Activated naive CD8-positive, alpha-beta T cell treated with anti-CD3 and anti-CD28 coated beads, Interleukin-2, amount 50 U/mL, for 16 hours (primary cell): Measurements from ENCODE around the gene ROR1.
"Not testable (repeated sequence)": the region's sequence is repeated elsewhere in the genome, so short reads cannot be mapped to it uniquely, and the experiment has no call there.

Experiments used
- DNase-seq: peaks from one replicate; pipeline ENCODE4 v3.0.0-alpha.2; 2020; ENCODE audit warnings: low read depth, low spot score

The ROR1 gene

DNA sequence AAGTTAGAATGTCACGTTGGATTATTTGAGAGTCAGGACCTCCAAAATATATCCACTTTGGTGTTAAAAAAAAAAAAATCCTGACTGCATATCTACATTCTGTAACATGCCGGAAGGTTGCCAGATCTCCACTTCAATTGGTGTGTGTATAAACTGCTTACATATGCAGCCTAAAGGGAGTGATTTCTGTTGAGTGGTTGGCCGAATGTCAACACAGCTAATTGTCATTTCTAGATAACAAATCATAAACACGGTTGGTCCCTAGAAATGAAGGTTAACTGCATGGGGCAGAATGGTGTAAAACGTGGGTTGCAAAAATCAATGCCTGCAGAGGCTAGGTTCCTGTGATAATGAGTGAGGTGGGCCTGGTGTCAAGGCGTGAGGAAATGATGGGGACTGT is 15.0 kb upstream of the ROR1 start:
- DNase-seq = no peak

DNA sequence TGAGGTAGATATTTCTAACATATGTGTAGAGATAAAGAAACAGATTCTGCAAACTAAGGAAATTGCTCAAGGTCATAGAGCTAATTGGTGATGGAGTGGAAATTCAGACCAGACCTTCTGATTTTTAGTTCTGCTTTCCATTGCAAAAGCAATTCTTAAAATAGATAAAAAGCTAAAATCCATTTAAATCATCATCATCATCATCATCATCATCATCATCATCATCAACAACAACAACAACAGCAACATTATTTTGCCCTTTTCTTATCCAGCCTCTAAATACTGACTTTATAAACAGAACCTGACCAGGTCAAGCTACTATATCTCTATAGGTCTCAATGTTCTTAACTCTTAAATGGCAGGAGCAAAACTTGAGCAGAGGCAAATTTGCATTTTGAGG is 14.0 kb upstream of the ROR1 start:
- no peak for DNase-seq

DNA sequence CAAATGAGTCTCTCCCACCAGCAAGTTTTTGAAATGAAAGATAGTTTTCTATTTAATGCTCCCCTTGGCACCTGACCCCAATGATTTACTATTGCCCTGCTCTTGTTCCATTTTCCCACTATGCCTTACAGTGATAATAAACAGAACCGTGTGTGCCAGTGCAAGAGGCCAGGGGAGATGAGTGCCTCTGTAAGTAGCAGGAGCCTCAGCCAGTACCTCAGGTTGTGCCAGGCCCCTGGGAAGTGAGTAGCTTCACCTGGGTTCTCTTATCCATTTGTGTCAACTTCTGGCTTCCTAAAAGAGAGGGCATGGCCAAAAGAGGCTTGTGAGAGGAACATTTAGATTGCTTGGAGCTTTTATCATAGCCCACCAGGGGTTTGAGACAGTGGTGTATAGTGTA is 3.4 kb upstream of the ROR1 start:
- no peak for DNase-seq

DNA sequence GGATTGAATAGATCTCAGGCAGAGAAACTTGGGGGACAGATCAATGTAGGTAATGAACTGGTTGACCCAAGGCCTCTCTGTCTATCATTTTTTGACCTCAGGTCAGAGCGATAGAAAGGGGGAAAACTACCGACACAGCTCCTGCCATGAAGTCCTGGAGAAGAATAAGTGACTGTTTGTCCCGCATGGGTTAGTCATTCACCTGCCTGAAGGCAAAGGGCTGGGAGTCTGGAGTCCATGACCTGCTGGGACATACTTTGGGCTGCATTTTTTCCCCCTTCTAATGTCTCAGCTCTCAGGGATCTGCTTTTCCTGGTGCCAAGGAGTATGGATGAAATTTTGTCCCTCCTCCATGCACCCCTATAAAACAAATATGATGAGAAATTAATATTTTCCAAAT is 1.6 kb upstream of the ROR1 start:
- DNase-seq = no peak

DNA sequence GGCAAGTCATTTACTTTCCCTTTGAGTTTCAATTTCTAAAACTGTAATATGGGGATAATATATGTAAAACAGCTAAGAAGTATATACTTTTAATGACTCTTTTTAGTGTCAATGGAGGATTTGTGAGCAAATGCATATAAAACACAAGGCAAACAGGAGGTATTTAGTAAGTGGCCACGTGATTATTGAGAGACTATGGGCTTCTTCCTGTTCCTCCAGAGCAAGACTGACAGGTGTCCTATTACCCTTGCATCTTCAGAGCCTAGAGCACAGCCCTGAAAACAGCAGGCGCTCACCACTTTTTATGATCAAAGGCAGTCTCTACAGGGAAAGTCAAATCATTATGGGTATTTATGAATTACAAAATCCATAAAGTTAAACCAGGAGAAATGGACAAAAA is 941 bp upstream of the ROR1 start:
- DNase-seq = no peak

DNA sequence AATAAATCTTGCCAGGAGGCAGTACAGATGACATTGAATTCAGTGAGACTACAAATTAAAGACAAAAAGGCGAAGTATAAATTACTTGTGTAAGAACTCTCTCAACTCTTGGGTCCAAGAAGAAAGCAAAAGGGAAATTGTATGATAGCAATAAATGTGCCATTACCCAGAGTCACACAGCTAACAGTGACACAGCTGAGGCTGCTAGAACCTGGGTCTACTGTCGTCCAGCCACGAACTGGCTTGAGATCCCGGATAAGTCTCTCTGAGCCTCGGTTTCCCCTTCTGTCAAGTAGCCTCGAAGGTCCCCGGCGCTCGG is 362 bp upstream of the ROR1 start:
- DNase-seq = no peak

DNA sequence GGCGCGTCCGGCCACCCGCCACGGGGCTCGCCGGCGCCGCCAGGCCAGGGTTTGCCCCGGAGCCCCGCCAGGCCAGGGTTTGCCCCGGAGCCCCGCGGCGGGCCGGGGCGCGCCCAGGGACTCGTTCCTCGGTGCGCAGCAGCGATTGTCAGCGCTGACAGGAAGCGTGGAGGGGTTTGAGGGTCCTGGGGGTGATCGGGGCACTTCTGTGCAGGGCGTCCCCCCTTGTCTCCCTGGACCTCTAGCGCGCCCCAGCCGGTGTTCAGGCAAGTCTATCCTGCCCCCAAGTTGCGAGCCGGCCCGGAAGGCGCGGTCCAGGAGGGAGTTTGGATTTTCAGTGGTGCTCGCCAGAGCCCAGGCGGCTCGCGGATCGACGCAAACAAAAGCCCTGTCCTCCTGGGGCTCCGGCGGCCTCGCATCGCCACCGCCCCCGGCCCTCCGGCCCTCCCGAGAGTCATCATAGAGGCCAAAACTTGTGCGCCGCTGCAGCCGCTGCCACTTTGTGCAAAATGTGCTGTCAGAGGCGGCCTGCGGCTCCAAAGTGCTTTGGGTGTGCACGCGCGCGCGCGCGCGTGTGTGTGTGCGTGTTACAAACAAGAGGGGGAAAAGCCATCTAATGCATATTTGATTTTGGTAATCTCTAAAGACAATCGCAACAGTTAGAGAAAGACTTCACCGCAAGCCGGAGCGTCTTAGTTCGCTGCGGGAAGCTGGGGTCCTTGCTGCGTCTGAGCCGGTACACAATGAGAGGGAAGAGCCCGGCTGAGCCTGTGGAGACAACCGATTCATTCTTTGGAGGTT is 1.0 kb downstream of the ROR1 start:
- no peak for DNase-seq

DNA sequence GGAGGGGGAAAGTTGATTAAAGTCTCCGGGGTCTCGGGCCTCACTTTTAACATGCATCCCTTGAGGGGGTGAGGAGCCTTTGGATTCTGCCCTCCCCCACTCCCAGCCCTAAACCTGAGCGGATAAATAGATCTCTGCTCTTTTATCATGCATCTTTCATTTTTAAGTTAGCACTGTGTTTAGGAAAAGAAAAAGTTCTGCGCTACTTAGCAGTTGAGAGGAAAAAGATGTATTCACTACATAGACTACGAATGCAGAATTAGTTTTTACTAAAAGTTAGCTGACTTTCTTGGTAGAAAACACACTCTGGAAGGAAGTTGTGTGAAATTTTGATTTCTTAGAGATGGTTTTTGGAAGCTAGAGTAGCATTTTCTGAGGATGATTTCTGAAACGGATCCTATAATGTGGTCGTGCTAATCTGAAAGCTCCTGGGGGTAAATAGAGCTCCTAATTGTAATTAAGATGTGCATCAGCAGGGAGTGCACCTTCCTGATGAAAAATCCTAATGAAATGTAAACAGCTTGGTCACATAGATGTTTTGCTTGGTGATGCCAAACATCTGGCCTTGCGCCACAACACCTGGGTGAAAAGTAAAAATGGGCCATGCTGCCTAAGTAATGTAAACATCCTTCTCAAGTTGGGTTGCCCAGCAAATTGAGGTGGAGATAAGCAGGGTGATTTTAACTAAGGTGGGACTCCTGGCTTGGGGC is 1.8 kb downstream of the ROR1 start:
- DNase-seq = no peak

DNA sequence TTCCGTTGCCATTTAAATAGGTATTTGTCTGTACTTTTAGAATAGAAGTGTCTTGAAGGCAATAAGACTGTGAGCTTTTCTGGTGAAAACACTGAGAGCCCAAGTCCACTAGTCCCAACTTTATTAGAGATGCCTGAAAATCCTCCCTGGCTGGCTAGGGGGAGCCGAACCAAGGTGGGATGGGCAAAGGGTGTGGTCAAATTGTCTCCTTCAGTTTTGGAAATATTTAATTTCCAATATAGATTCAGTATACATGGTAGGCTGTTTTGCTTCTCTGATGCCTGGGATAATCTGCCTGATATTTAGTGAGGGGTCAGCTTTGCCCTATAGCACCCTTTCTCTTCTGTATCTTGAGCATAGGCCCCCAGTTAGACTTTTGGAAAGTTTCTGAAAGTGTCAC is 3.5 kb downstream of the ROR1 start:
- no peak for DNase-seq

DNA sequence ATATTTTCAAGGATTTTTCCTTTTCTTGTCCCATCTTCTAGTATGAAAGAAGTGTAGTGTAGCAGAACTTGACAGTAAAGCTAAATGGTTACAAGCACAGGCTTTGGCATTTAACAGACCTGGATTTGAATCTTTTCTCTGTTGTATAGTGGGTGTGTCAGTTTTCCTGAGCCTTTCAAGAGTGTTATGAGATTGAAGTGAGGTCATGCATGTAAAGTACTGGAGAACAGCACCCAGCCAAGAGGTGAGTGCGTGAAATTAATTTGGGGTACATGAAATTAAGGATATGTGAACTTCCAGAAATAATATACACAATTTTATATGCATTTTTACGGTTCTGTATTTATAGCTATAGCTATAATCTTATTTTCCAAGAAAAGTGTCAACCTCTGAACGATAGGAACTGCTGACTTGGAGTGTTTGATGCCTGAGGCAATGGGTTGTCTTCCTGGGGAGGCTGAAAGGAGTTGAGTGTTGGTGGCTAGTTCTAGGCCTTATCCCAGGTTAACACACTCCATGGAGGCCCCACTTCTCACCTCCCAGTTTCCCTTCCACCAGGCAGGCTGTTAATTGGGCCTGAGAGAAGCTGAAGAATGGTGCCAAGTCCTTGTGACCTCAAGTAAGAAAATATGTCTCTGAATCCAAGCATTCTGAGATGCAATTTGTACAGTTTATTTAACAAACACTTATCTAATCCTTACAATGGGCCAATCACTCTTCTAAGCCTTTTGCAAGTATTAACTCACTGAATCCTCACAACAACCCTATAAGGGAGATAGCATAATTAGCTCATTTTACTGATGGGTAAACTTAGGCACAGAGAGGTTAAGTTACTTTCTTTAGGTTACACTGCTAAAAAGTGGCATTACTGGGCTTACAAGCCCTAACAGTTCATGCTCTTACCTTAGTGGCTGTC is 4.4 kb downstream of the ROR1 start:
- DNase-seq = no peak

DNA sequence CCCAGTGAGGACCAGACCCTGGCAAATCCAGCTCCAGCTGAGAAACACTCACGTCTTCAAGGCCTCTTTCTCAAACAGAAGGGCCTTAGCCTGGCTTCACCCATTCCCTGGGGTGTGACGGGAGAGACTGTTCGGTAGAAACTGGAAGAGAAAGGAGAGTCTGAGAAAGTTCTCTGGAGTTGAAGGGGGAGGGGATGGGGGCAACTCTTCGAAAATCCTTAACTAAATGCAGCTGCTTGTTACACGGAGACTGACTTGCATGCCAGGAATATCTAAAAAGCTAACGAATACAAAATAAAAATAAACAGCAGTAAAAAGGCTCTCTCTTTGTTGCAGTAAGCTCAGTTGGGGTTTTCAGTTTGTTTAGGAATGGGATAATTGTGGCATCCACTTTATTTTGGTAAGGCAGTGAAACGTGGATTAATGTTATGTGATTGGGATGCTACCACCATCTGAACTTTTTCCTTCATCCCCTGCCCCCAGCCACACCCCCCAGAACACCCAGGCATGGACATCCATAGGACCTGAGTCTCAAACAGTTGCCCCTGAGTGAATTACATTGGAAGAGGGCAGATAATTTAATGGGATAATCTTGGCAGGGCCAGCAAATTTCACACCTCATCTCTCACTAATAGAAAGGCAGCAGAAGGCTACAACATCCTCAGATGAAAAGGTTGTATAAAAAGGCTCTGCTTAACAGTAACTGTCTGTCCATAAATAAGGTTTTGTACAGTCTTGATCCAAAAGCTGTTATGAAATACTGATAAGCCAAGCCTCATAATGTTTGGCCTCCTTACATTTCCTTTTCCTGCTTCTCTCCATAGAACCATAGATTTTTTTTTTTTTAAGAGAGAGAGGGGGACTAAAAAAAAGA is 5.8 kb downstream of the ROR1 start:
- no peak for DNase-seq

DNA sequence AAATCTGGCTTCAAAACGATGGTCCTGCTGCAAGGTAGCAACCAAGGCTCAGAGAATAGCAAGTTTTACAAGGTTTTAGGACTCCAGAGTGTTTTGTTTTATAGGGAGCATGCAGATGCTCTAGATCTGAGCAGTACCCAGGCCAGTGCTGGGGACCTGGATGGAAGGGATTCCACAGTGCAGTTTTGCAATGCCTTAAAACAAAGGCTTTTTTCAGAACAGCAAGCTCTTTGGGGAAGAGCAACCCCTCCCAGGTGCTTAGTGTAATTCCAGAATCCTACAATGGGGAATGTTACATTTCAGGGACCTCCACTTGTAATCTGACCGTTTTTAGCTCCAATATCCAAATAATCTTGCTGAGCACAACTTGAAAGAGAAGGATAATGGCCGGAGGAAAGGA is 6.7 kb downstream of the ROR1 start:
- no peak for DNase-seq

DNA sequence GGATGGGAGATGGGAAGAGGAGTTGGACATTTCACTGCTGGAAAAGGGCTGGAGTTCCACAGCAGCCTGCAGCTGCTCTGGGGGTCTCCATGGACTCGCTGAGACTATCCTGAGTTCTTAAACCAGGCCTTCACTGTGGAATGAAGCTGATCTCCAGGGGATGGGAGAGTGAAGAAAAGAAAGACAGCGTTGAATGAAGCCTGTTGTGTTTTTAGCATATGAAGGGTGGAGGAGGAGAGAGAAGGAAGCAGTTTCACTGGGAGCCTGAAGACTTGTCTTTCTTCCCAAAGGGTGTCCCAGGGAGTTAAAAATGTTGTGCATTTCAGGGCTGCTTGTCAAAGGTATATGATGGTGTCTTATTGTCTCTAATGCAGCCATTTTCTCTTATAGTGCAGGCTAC is 9.2 kb downstream of the ROR1 start:
- DNase-seq = no peak

DNA sequence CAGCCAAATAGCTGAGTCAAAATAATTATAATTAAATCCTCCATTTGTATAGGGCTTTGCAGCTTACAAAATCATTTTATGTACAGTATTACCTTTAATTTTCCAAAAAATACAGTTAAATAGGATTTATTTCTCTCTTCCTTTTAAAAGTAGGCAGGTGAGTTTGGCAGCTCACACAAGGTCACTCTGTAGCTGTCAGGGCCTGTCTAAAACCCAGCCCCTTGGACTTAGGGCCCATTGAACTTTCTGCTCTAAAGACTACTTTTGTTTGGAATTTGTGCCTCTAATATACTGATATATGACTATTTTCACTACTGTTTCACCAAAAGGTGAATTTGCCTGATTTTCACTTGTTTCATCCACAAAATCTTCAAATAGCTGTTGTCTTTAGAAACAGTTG is 10.3 kb downstream of the ROR1 start:
- no peak for DNase-seq

DNA sequence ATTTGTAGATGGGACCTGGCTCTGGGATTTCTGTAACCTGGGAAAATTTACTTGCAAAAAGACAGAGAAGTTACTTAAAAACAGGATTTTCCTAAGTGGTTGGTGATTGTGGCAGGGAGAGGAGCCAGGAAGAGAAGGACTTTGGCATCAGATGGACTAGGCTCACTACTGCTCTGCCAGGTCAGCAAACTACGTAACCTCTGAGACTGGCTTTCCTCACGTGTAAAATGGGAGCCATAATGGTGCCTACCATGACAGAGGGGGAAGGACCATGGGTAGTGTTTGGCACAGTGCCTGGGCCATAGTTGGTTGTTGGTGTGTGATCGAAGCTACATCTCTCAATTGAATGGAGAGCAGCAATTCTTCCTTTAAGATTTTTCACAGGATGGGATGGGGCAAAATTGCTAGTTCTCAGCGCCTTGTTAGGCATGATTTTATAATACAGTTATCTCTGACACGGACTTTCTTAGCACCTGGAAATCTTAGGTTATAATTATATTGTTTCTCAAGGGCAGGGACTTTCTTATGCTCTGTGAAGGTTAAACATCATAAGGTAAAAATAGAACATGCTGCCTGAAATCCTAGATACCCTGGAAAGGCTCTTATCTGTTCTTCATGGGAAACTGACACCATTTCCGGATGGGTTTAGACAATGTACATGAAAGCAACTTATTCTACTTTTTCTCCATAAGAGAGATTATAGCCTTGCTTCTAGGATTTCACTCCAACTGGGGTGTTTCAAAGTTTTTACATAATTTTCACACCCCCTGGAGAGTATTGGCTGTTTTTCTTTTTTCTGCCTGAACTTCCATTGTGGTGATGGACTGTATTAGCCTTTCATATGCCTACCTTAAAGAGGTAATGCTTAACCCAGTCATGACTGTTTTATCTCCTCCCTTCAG is 10.9 kb downstream of the ROR1 start:
- DNase-seq = no peak

DNA sequence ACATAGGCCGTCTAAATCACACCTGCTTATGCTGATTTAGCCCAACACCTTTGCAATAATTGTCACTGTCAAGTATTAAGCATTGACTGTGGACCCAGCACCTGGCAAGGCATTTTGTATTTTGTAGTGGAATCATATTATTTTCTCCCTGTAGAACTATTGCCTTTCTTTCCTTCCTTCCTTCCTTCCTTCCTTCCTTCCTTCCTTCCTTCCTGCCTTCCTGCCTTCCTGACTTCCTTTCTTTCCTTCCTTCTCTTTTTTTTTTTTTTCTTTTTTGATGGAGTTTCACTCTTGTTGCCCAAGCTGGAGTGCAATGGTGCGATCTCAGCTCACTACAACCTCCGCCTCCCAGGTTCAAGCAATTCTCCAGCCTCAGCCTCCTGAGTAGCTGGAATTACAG is 13.5 kb downstream of the ROR1 start:
- DNase-seq = not testable (repeated sequence)

DNA sequence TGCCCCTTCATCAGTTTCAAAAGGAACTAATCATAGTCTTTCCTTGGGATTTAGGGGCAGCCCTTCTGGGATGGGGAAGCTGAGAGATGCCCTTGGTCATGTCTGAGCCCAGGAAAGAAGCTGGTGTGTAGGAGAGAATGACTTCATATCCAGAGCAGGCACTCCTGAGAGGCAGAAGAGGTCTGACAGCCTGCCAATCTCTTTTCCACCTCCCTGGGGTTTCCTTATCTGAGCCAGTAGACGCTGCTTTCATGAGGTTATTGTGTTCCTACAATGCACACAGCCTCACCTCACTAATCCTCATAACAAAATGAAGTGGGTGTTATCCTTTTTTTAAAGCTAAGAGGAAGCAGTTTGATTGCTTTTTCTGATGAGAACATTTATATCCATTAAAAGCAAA is 14.1 kb downstream of the ROR1 start:
- no peak for DNase-seq

DNA sequence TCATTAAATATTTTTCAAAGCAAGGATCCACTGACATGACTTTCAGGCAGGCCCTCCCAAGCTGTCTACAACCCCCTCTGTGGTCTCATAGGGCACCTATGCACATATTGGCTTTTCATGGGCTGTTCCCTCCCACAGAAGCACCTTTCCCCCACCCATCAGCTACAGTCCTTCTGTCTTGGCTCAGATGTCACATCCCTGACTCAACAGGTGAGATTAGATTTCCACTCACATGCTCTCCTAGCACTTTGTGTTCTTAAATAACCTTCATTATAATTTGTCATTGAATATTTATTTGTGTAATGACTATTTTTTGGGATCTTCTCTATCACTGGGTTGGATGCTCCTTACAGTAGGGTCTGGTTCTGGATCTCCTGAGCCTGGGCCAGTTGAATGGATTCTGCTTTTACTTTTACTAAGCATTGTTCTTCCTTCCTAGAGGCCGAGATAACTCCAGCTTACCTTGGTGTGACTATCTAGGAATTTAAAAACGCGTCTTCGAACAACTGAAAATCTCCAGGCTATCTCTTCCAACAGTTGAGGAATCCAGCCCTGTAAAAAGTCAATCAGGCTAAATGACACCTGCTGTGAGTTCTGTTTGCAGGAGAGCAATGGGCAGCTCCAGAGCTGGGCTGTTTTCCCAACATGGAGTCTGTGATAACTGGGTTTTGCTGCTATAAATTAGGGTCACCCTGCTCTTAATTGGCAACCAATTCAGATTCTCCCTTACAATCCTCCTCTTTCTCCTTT is 16.2 kb downstream of the ROR1 start:
- no peak for DNase-seq

DNA sequence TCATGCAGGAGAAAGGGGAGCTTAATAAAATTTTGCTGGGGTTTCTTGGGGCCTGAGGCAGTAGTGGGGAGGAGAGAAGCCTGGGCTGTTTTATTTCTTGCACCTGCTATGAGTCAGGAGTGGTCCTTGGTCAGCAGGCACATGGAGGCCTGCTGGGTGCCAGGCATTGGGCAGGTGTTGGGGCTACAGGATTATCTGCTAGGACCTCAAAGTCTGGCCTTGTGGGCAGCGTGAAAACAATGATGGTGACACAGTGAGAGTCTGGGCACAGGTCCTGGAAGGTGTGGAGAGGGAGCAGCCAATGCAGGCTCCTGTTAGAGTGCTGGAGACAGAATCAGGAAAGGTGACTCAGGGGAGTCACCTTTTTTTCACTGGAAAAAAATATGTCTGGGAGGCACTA is 17.2 kb downstream of the ROR1 start:
- no peak for DNase-seq

DNA sequence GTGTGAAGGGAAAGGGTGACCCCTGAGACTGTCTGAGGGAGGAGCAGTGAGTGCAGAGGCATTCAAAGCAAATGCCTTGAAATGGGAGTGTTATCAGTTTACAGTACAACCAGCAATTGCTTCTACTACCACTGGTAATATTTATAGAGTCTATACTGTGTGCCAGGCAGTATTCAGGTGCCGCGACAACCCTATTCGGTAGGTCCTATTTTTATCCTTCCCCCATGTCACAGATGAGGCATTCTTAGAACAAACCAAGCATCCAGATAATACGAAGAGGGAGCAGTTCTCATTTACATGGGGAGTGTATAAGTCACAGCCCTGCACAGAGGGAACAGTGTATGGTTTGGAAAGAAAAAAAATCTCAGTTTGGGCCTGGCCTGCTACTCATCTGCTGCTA is 18.3 kb downstream of the ROR1 start:
- no peak for DNase-seq
